ENCODE data around the gene FUT3.
"Not testable (repeated sequence)": the region's sequence is repeated elsewhere in the genome, so short reads cannot be mapped to it uniquely, and the experiment has no call there.

DNA sequence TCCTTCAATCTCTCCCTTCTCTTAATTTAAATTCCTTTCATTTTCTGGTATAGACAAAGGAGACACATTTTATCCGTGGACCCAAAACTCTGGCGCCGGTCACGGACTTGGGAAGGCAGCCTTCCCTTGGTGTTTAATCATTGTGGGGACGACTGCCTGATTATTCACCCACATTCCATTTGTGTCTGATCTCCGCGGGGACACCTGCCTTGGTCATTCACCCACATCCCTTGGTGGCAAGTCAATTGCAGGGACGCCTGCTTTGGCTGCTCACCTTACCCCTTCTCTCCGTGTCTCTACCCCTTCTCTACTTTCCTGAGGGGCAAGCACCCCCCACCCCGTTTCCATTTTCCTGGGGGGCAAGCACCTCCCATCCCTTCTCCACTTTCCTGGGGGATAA lies 3.4 kb downstream of the FUT3 start:
- TF ChIP-seq POLR2A, POLR2AphosphoS5, EP300 (IDR thresholded peaks at IDR 0.05): not testable (repeated sequence)
- TF ChIP-seq, protein P1, sequence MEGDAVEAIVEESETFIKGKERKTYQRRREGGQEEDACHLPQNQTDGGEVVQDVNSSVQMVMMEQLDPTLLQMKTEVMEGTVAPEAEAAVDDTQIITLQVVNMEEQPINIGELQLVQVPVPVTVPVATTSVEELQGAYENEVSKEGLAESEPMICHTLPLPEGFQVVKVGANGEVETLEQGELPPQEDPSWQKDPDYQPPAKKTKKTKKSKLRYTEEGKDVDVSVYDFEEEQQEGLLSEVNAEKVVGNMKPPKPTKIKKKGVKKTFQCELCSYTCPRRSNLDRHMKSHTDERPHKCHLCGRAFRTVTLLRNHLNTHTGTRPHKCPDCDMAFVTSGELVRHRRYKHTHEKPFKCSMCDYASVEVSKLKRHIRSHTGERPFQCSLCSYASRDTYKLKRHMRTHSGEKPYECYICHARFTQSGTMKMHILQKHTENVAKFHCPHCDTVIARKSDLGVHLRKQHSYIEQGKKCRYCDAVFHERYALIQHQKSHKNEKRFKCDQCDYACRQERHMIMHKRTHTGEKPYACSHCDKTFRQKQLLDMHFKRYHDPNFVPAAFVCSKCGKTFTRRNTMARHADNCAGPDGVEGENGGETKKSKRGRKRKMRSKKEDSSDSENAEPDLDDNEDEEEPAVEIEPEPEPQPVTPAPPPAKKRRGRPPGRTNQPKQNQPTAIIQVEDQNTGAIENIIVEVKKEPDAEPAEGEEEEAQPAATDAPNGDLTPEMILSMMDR (IDR thresholded peaks at IDR 0.05) = not testable (repeated sequence)

Data from stomach (tissue), 4 donors.